H1 (cell line): Measurements from ENCODE around the gene HEPACAM. TPM values are rescaled to one million over a fixed set of nuclear protein-coding genes. Genes with fewer than 3 reads are reported as not detected.

Experiments
- CTCF ChIA-PET: fragments of 300-600 bp; sonication (Branson Sonifier 250); formaldehyde crosslinking; loops from one replicate; lab custom pipeline; 2021; ENCODE audit not compliant: partially characterized antibody; lab: Charles Lee
- POLR2A ChIA-PET: fragments of 300-600 bp; sonication (Branson Sonifier 250); formaldehyde crosslinking; loops from one replicate; lab custom pipeline; 2021; ENCODE audit warnings: inconsistent platforms; ENCODE audit not compliant: partially characterized antibody; lab: Charles Lee
- DNase-seq, 2 experiments: peaks; one replicate each; pipeline versions ENCODE4 v3.0.0 to v3.0.0-alpha.2; 2010 to 2022; ENCODE audit warnings: low spot score in 2 of 2, low read depth in 1 of 2, mixed read lengths in 1 of 2
- FAIRE-seq: peaks from 2 replicates; lab custom pipeline; 2011; peaks lifted over from hg19 to GRCh38; lab: Jason Lieb, UNC
- H2AFZ ChIP-seq: 2 replicates; pipeline ENCODE4 v1.8.1; 2012; ENCODE audit warnings: low read length, inconsistent platforms
- H2AK5ac ChIP-seq: 2 replicates; pipeline ENCODE4 v1.6.1; 2013; ENCODE audit warnings: low read depth, low read length
- H2BK120ac ChIP-seq: replicated peaks from 2 replicates; pipeline ENCODE3; 2013; ENCODE audit warnings: low read depth, low read length, inconsistent platforms
- H2BK12ac ChIP-seq: 2 replicates; pipeline ENCODE4 v1.6.1; 2013; ENCODE audit warnings: low read depth, low read length
- H2BK15ac ChIP-seq: 2 replicates; pipeline ENCODE4 v1.6.1; 2013; ENCODE audit warnings: low read length
- H2BK20ac ChIP-seq: 2 replicates; pipeline ENCODE4 v1.6.1; 2013; ENCODE audit warnings: low read length
- H2BK5ac ChIP-seq: 2 replicates; pipeline ENCODE4 v1.6.1; 2013; ENCODE audit warnings: low read depth, low read length
- H3K14ac ChIP-seq: 2 replicates; pipeline ENCODE4 v1.6.1; 2013; ENCODE audit warnings: inconsistent platforms; ENCODE audit not compliant: insufficient read length
- H3K18ac ChIP-seq: 2 replicates; pipeline ENCODE4 v1.6.1; 2013; ENCODE audit warnings: low read length; ENCODE audit errors: extremely low read depth
- H3K23ac ChIP-seq: 2 replicates; pipeline ENCODE4 v1.6.1; 2013; ENCODE audit warnings: inconsistent platforms; ENCODE audit not compliant: insufficient read length
- H3K23me2 ChIP-seq: 2 replicates; pipeline ENCODE4 v1.6.1; 2013; ENCODE audit warnings: low read depth, low read length
- H3K27ac ChIP-seq: 2 replicates; pipeline ENCODE4 v1.6.1; 2011; ENCODE audit warnings: low read depth, low read length, inconsistent platforms
- H3K27me3 ChIP-seq, 4 experiments: replicated peaks in 1 of 4; 1 replicate in 1 of 4; 2 replicates in 3 of 4; pipeline versions ENCODE4 v1.6.1 to v1.8.1; 2011 to 2013; ENCODE audit warnings: low read length in 3 of 4, mild to moderate bottlenecking in 3 of 4, inconsistent platforms in 2 of 4, mixed read lengths in 2 of 4, moderate library complexity in 1 of 4; ENCODE audit not compliant: control insufficient read depth in 3 of 4, insufficient read depth in 3 of 4; ENCODE audit errors: extremely low read depth in 1 of 4
- H3K36me3 ChIP-seq, 4 experiments: 2 replicates each; pipeline versions ENCODE4 v1.6.1 to v1.8.1; 2011 to 2013; ENCODE audit warnings: mild to moderate bottlenecking in 4 of 4, low read length in 3 of 4, moderate library complexity in 2 of 4, control low read depth in 1 of 4, inconsistent platforms in 1 of 4; ENCODE audit not compliant: insufficient read depth in 4 of 4, control insufficient read depth in 2 of 4
- H3K4ac ChIP-seq: replicated peaks from 2 replicates; pipeline ENCODE3; 2013; ENCODE audit warnings: low read length, low read depth, mixed read lengths, inconsistent platforms; ENCODE audit not compliant: insufficient read length
- H3K4me1 ChIP-seq, 4 experiments: replicated peaks in 1 of 4; 1 replicate in 1 of 4; 2 replicates in 3 of 4; pipeline versions ENCODE4 v1.6.1 to v1.8.1; 2011 to 2013; ENCODE audit warnings: low read length in 3 of 4, inconsistent platforms in 2 of 4, mixed read lengths in 1 of 4; ENCODE audit not compliant: insufficient read depth in 4 of 4, control insufficient read depth in 3 of 4
- H3K4me2 ChIP-seq, 2 experiments: 2 replicates each; pipeline versions ENCODE4 v1.6.1 to v1.8.1; 2011 to 2013; ENCODE audit warnings: low read depth in 2 of 2, low read length in 2 of 2, control low read depth in 1 of 2, inconsistent platforms in 1 of 2, mild to moderate bottlenecking in 1 of 2; ENCODE audit not compliant: insufficient read depth in 1 of 2
- H3K4me3 ChIP-seq, 4 experiments: fragments of 200-600, 300-600 bp in 1 of 4; sonication (generic), shearing (Covaris generic), sonication (Bioruptor Twin) in 1 of 4; 2 replicates each; pipeline versions ENCODE4 v1.5.1 to v1.8.1; 2011 to 2016; ENCODE audit warnings: low read length in 4 of 4, low read depth in 3 of 4, control low read depth in 2 of 4, inconsistent platforms in 2 of 4, mild to moderate bottlenecking in 2 of 4, mixed read lengths in 1 of 4, moderate library complexity in 1 of 4; ENCODE audit not compliant: insufficient read depth in 2 of 4; ENCODE audit errors: extremely low read depth in 1 of 4
- H3K56ac ChIP-seq: replicated peaks from 2 replicates; pipeline ENCODE3; 2013; ENCODE audit warnings: low read depth, mild to moderate bottlenecking, mixed read lengths, low read length, inconsistent platforms; ENCODE audit not compliant: insufficient read length
- H3K79me1 ChIP-seq: 2 replicates; pipeline ENCODE4 v1.6.1; 2013; ENCODE audit warnings: low read depth, low read length, control low read depth
- H3K79me2 ChIP-seq, 2 experiments: 2 replicates each; pipeline versions ENCODE4 v1.6.1 to v1.8.1; 2012 to 2013; ENCODE audit warnings: low read length in 2 of 2, mild to moderate bottlenecking in 2 of 2, inconsistent platforms in 1 of 2; ENCODE audit not compliant: insufficient read depth in 2 of 2, control insufficient read depth in 1 of 2
- H3K9ac ChIP-seq, 4 experiments: replicated peaks in 1 of 4; 1 replicate in 1 of 4; 2 replicates in 3 of 4; pipeline versions ENCODE4 v1.6.1 to v1.8.1; 2011 to 2013; ENCODE audit warnings: low read depth in 3 of 4, low read length in 3 of 4, control low read depth in 2 of 4, mild to moderate bottlenecking in 2 of 4, moderate library complexity in 2 of 4, inconsistent platforms in 1 of 4; ENCODE audit errors: extremely low read depth in 1 of 4
- H3K9me3 ChIP-seq, 2 experiments: 2 replicates each; pipeline versions ENCODE4 v1.6.1 to v1.8.1; 2012 to 2013; ENCODE audit warnings: mild to moderate bottlenecking in 2 of 2, moderate library complexity in 2 of 2, control low read depth in 1 of 2, inconsistent platforms in 1 of 2, low read depth in 1 of 2, low read length in 1 of 2, mixed read lengths in 1 of 2; ENCODE audit not compliant: insufficient read depth in 2 of 2
- H4K20me1 ChIP-seq, 2 experiments: replicated peaks in 1 of 2; 2 replicates each; pipeline versions ENCODE3 to v1.8.1; 2011 to 2013; ENCODE audit warnings: inconsistent platforms in 2 of 2, low read length in 2 of 2, mild to moderate bottlenecking in 1 of 2; ENCODE audit not compliant: insufficient read depth in 2 of 2, control insufficient read depth in 1 of 2
- H4K5ac ChIP-seq: 2 replicates; pipeline ENCODE4 v1.6.1; 2013; ENCODE audit warnings: low read length, low read depth, mixed read lengths, inconsistent platforms; ENCODE audit not compliant: insufficient read length
- H4K8ac ChIP-seq: 2 replicates; pipeline ENCODE4 v1.8.0; 2013; ENCODE audit warnings: mild to moderate bottlenecking, moderate library complexity, low read length, inconsistent platforms; ENCODE audit not compliant: insufficient read depth; ENCODE audit errors: extremely low read depth
- H4K91ac ChIP-seq: replicated peaks from 2 replicates; pipeline ENCODE3; 2013; ENCODE audit warnings: low read length, mixed read lengths, inconsistent platforms; ENCODE audit not compliant: insufficient read length
- ASH2L ChIP-seq: fragments of 200-600, 300-600 bp; sonication (generic); IDR thresholded peaks from one replicate; pipeline ENCODE4 v1.7.1; 2017; ENCODE audit warnings: low read length
- CBX8 ChIP-seq: fragments of 300-800, 300-1000 bp; sonication (generic); IDR thresholded peaks from 2 replicates; pipeline ENCODE4 v1.7.1; 2016; ENCODE audit warnings: low read depth, low read length, borderline replicate concordance
- CTCF ChIP-seq, 3 experiments: IDR thresholded peaks; 1 replicate in 2 of 3; 2 replicates in 1 of 3; pipeline versions ENCODE4 v1.5.1 to v1.6.1; 2011; ENCODE audit warnings: low read length in 3 of 3, mild to moderate bottlenecking in 3 of 3, inconsistent platforms in 2 of 3, low read depth in 1 of 3, moderate library complexity in 1 of 3; ENCODE audit not compliant: insufficient read depth in 1 of 3; ENCODE audit errors: control extremely low read depth in 1 of 3
- GABPA ChIP-seq: IDR thresholded peaks from 2 replicates; pipeline ENCODE4 v1.6.1; 2011; ENCODE audit warnings: mild to moderate bottlenecking, low read length, moderate library complexity, borderline replicate concordance; ENCODE audit not compliant: insufficient read depth
- KDM5A ChIP-seq: fragments of 200-600 bp; IDR thresholded peaks from 2 replicates; pipeline ENCODE4 v1.7.1; 2012; ENCODE audit warnings: mild to moderate bottlenecking, low read length, inconsistent platforms, mixed read lengths
- NRF1 ChIP-seq: IDR thresholded peaks from 2 replicates; pipeline ENCODE4 v1.6.1; 2011; ENCODE audit warnings: mild to moderate bottlenecking, low read depth, low read length, improper control_type of control experiment
- RAD21 ChIP-seq, 2 experiments: IDR thresholded peaks in 1 of 2; conservative IDR thresholded peaks in 1 of 2; 2 replicates each; pipeline ENCODE4 v1.6.1; 2011; ENCODE audit warnings: low read depth in 2 of 2, low read length in 2 of 2, improper control_type of control experiment in 1 of 2, inconsistent platforms in 1 of 2, mild to moderate bottlenecking in 1 of 2, moderate library complexity in 1 of 2
- RNF2 ChIP-seq: fragments of 200-900, 300-1000 bp; sonication (generic); IDR thresholded peaks from 2 replicates; pipeline ENCODE4 v1.7.1; 2016; ENCODE audit warnings: borderline replicate concordance, low read depth, mild to moderate bottlenecking, antibody characterized with exemption, low read length; ENCODE audit not compliant: poor library complexity, severe bottlenecking; ENCODE audit errors: missing control alignments
- TAF1 ChIP-seq: IDR thresholded peaks from 2 replicates; pipeline ENCODE4 v1.6.1; 2011; ENCODE audit warnings: mild to moderate bottlenecking, low read depth, low read length
- YY1 ChIP-seq: IDR thresholded peaks from 2 replicates; pipeline ENCODE4 v1.6.1; 2011; ENCODE audit warnings: low read depth, mild to moderate bottlenecking, low read length
- polyA plus RNA-seq, 7 experiments: library from polyadenylated mRNA; depleted of rRNA in 3 of 7; stranded (reverse) in 5 of 7; unstranded in 2 of 7; fragments of >200 nt in 5 of 7; fragments of 200-250 nt in 2 of 7; gene quantifications; 1 replicate in 5 of 7; 2 replicates in 1 of 7; 4 replicates in 1 of 7; pipeline versions ENCODE4 v1.2.1 to v1.2.3, GENCODE V29; 2011 to 2013; ENCODE audit warnings: missing spikeins in 2 of 7, mixed read lengths in 2 of 7
- total RNA-seq: library from RNA; stranded (reverse); fragmentation: NEBNext Ultra II Directional; extraction: Animal tissue kit (Norgen Biotek cat#: 25700); gene quantifications from 2 replicates; pipeline ENCODE4 v1.2.1, GENCODE V29; 2021

The HEPACAM gene
- total and polyA plus RNA-seq, 2 of the 8 experiments (the other 6 are each of a cell fraction or from before 2014, with no cell fraction given) = not detected

- Histone ChIP-seq H4K91ac (no peak overlapping the region), H4K20me1 (no peaks in the 10 kb centered on the region), H3K79me2 (no peaks in the 10 kb centered on the region), H2AK5ac (no peak overlapping the region), H2AFZ (no peak overlapping the region), H3K27ac (no peak overlapping the region), H3K4me3 (no peak overlapping the region), H4K8ac (no peak overlapping the region), H3K4me1 (peaks cover 0 to 4% (median 2%) of the 10 kb centered on the region in 4 experiments; a peak in 3 of 7 replicates), H3K14ac (no peak overlapping the region), H4K5ac (no peak overlapping the region), H3K9ac (no peak overlapping the region), H2BK120ac (no peak overlapping the region), H2BK20ac (no peak overlapping the region), H3K23me2 (peaks cover 5% of the 10 kb centered on the region), H3K18ac (no peak overlapping the region), H3K56ac (no peak overlapping the region), H3K23ac (no peak overlapping the region), H3K4me2 (no peak overlapping the region), H2BK12ac (no peak overlapping the region), H2BK15ac (no peak overlapping the region), H3K36me3 (no peaks in the 10 kb centered on the region), H3K9me3 (peaks cover 0 to 8% of the 10 kb centered on the region in 2 experiments; a peak in 2 of 4 replicates), H3K27me3 (peaks cover 2 to 25% (median 19%) of the 10 kb centered on the region in 4 experiments), H3K79me1 (no peaks in the 10 kb centered on the region), H3K4ac (no peak overlapping the region), H2BK5ac (no peak overlapping the region)
- no peak for DNase-seq
- no peak for FAIRE-seq
- TF ChIP-seq YY1 (no peak), KDM5A (no peak), RNF2 (no peak), CTCF (IDR thresholded peaks at IDR 0.05; ENCODE audit: control extremely low read depth in 1 of 3, insufficient read depth in 1 of 3, low read depth in 1 of 3, low read length in 3 of 3) (no peak), CBX8 (no peak), TAF1 (no peak), ASH2L (no peak), RAD21 (IDR thresholded peaks at IDR 0.05 in 1 of 2, conservative IDR thresholded peaks at IDR 0.05 in 1 of 2; ENCODE audit: low read depth in 2 of 2, low read length in 2 of 2) (no peak), GABPA (no peak), NRF1 (no peak)
- CTCF ChIA-PET = interaction anchor here (0.8 to 1.9 kb wide), 4 partner anchors 18 to 79 kb away, joined by 3 to 6 read pairs (median 4); no protein-coding TSS in a partner anchor
- POLR2A ChIA-PET = no interaction called here
Observed at GRCh38 chr11:124916370-124916710, 19.5 kb downstream of the HEPACAM start.
